ENCODE results near the gene CRMP1.

Gene CRMP1

DNA sequence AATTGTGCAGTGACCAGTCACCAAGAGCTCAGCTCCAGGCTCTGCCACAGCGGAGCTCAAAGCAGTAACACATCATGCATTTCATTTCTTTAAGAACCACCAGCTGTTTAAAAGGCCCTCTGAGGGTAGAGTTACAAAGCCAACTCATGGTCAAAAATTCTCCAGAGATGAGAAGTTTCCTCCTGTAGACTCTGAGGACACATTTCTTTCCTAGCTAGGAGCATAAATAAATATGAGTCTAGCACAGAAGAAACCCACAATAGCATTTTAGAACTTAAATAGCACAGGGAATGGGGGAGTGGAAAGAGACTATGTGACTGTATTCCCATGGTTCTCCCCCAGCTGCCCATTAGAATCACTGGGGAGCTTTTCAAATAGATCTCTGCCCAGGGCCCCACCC lies 6.5 kb upstream of the CRMP1 start:
- H3K4me3 ChIP-seq (replicated peaks; ENCODE audit: low read depth, low read length): no peak overlapping the region
- DNase-seq (ENCODE audit: low read depth): no peak
- TF ChIP-seq, protein P1, sequence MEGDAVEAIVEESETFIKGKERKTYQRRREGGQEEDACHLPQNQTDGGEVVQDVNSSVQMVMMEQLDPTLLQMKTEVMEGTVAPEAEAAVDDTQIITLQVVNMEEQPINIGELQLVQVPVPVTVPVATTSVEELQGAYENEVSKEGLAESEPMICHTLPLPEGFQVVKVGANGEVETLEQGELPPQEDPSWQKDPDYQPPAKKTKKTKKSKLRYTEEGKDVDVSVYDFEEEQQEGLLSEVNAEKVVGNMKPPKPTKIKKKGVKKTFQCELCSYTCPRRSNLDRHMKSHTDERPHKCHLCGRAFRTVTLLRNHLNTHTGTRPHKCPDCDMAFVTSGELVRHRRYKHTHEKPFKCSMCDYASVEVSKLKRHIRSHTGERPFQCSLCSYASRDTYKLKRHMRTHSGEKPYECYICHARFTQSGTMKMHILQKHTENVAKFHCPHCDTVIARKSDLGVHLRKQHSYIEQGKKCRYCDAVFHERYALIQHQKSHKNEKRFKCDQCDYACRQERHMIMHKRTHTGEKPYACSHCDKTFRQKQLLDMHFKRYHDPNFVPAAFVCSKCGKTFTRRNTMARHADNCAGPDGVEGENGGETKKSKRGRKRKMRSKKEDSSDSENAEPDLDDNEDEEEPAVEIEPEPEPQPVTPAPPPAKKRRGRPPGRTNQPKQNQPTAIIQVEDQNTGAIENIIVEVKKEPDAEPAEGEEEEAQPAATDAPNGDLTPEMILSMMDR (IDR thresholded peaks at IDR 0.05; ENCODE audit: low read length, missing control alignments): no peak

GRCh38 chr4:5897674-5898073 lies 4.8 kb upstream of the CRMP1 start:
- TF ChIP-seq, protein P1 (IDR thresholded peaks at IDR 0.05; ENCODE audit: low read length, missing control alignments): no peak
- H3K4me3 ChIP-seq (replicated peaks; ENCODE audit: low read depth, low read length): no peak overlapping the region
- DNase-seq (ENCODE audit: low read depth): no peak

GRCh38 chr4:5895287-5895686 lies 2.4 kb upstream of the CRMP1 start:
- peak; percentile 61 for DNase-seq (ENCODE audit: low read depth)
- TF ChIP-seq, protein P1 (IDR thresholded peaks at IDR 0.05; ENCODE audit: low read length, missing control alignments): no peak
- H3K4me3 ChIP-seq (replicated peaks; ENCODE audit: low read depth, low read length): no peak overlapping the region

DNA sequence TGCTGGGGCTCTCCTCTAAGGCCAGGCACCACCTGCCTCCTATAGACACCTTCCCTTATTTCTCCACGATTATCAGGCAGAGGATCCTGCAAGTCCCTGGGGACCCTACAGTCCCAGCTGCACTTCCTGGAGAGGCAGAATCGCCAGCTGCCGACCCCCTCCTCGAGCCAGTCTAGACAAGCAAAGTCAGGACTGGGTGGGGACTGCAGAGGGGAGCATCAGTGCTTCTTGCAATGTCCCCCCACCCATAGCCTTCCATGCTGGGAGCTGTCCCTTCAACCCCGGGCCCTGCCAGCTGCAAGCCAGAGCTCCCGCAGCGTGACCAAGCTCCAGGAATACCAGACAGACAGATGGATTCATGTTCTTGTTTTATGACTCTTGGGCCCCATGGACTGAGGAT lies 1.4 kb upstream of the CRMP1 start:
- no peak for DNase-seq (ENCODE audit: low read depth)
- TF ChIP-seq, protein P1 (IDR thresholded peaks at IDR 0.05; ENCODE audit: low read length, missing control alignments): no peak
- no peak overlapping the region for H3K4me3 ChIP-seq (replicated peaks; ENCODE audit: low read depth, low read length)

GRCh38 chr4:5893591-5893990 lies 705 bp upstream of the CRMP1 start:
- DNase-seq (ENCODE audit: low read depth): no peak
- no peak overlapping the region for H3K4me3 ChIP-seq (replicated peaks; ENCODE audit: low read depth, low read length)
- TF ChIP-seq, protein P1 (IDR thresholded peaks at IDR 0.05; ENCODE audit: low read length, missing control alignments): no peak

- H3K4me3 ChIP-seq (replicated peaks; ENCODE audit: low read depth, low read length): no peak overlapping the region
- DNase-seq (ENCODE audit: low read depth): no peak
- TF ChIP-seq, protein P1 (IDR thresholded peaks at IDR 0.05; ENCODE audit: low read length, missing control alignments): no peak
These were observed 423 bp downstream of the CRMP1 start for GRCh38 chr4:5892323-5893003.

Data from fibroblast of pulmonary artery (primary cell).